GM19328 (cell line): ENCODE measurements around the gene ANGPTL1.

ENCODE experiments used
- ATAC-seq: cut with Tn5 transposase; IDR thresholded peaks from one replicate; pipeline ENCODE4 v1.9.1; 2021; ENCODE audit warnings: mild to moderate bottlenecking, moderate library complexity; ENCODE audit not compliant: unreplicated experiment

The ANGPTL1 gene

GRCh38 chr1:178870944-178871343, at the start of gene ANGPTL1:
TSS of gene ANGPTL1 (minus strand) at chr1:178871077. CDS start at chr1:178865776, 5,301 bp downstream.
- no peak for ATAC-seq

DNA sequence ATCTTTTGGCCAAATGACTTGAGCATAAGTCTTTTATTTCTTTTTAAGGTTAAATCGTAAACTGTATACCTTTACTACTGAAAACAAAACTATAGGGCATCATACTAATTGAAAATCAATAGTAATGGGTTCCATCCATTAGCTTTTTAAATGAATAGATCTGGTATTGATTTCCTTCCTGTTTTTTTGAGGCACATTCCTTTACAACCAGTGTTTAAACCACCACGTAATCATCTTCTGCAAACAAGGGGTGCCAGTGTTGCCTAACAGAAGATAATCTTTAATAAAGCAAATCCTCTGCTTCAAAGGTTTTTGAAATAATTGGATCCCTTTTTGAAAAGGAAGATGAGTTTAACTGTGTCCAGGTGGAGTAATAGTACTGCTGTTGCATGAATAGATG, 48.7 kb upstream of the ANGPTL1 start:
- ATAC-seq: no peak

- ATAC-seq: no peak
These were observed 48.1 kb upstream of the ANGPTL1 start for GRCh38 chr1:178918955-178919354.

DNA sequence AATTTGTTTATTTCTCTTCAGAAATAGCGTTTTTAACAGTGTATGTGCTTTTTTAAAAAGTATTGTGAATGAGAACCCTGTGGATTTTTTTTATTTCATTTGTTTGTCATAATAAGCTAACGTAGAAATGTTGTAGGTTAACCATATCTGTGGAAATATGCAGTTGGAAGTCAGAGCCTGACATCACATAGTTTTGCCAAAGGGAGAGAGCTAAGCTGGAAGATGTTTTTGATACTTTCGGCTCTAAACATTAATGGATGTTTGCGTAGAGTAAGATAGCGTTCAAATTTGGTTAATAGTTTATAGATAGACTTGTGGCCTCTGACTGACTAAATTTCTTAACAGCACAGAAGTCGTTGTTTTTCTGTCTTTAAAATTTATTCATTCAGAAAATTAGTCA, 47.4 kb upstream of the ANGPTL1 start:
- ATAC-seq: no peak

DNA sequence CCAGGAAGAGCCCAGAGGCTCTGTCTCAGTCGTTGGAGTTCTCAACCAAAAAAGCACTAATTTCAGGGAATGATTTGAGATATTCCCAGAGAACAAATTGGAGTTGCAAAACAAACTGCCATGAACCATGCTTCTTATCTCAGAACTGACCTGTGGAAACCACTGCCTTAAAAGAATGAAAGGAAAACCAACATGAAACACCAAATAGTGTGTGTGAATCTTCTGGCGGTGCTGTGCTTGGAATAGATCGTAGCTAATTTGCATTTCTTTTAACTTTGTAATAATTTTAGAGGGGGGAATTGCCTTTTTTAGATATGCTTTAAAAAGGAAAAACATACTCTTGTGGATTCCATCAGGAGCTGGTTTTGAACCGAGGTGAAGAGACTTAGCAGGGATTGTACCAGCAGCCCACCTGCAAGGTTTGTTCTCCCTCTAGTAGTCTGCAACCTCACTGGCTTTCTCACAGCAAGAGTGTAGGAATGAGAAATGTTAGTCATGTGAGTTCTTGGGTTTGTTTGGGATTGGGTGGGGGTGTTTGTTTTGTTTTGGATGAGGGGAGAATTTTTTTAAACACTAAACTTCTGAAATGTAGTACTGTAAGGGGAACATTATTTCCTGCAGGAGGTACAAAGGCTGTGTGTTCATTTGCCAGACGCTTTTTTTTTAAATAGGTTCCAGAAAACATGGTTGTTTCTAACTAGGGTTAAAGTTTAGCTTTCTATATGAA, 45.7 kb upstream of the ANGPTL1 start:
- ATAC-seq: no peak

GRCh38 chr1:178912597-178912996, 41.7 kb upstream of the ANGPTL1 start:
- no peak for ATAC-seq

- ATAC-seq: no peak
These were observed 39.1 kb upstream of the ANGPTL1 start for GRCh38 chr1:178910023-178910422.

GRCh38 chr1:178908358-178908757, 37.5 kb upstream of the ANGPTL1 start:
- no peak for ATAC-seq

- ATAC-seq: no peak
These were observed 30.7 kb upstream of the ANGPTL1 start for GRCh38 chr1:178901482-178902125.

DNA sequence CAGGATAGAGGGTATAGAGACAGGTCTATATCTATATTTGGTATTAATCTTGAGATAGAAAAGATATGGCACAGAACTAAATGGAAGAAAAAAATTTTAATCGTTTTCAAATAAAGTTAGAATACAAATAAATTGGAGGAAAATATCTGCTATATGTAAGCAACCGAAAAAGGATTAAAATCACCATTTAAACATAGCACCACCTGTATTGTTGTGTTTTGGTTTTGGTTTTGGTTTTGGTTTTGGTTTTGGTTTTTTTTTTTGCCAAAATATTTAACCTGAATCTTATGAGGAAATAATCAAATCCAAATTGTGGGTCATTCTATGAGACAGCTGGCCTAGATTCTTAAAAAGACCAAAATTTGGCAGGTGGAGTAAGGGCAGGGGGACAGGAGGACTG, 28.5 kb upstream of the ANGPTL1 start:
- no peak for ATAC-seq

DNA sequence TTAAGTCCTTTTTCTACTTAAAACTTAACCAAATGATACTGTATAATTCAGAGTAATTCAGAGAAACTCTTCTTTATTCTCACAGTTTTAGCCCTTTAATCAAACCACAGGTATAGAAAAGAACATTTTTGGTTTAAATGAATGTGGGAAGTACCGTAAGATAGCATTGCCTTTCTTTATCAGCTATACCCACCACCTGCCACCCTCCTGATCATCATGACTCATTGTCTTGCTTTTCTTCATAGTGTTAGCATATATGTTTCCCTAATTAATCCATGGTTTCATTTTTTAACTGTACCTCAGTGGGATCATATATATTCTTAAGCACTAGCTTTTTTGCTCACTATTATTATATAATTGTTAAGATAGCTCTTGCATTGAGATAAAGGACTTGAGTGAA, 27.5 kb upstream of the ANGPTL1 start:
- ATAC-seq: no peak

- ATAC-seq: no peak
These were observed 25.1 kb upstream of the ANGPTL1 start for GRCh38 chr1:178895928-178896327.

- ATAC-seq: no peak
These were observed 15.7 kb upstream of the ANGPTL1 start for GRCh38 chr1:178886551-178886950.

- no peak for ATAC-seq
These were observed 15.0 kb upstream of the ANGPTL1 start for GRCh38 chr1:178885869-178886268.

DNA sequence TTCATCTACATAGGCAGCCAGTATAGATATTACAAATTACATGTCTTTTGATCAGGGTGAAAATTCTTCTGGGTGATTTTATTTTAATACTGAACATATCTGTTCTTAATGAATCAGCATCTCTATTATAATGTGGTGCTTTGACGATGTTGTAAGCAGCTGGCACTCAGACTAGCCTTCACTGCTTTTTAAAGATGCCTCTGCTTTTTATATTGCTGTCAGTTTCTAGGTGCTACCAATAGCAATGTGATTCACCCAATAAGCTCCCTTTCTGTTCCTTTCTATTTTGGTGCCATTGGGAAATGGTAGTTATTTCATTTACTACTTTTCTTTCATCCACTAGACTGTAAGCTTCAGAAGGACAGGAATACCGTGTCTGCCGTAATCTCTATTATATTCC, 11.1 kb upstream of the ANGPTL1 start:
- no peak for ATAC-seq

DNA sequence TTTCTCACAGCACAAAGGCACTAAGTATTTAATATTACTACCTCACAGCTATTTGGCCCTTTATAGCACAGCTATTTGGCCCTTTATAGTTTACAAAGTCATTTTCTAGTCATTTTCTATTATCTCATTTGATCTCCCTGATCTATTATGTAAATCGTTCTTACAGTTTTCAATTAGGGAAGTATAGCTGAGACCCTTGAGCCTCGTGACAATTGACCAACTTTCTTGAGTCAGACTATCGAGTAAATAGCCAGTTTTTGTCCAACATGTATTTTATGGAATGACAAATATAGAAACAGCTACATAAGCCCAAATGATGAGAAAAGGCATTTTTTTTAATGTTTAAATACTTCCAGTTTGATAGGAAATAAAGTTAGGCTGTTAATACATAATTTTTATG, 7.0 kb upstream of the ANGPTL1 start:
- ATAC-seq: no peak

- no peak for ATAC-seq
These were observed 5.1 kb upstream of the ANGPTL1 start for GRCh38 chr1:178875936-178876335.

DNA sequence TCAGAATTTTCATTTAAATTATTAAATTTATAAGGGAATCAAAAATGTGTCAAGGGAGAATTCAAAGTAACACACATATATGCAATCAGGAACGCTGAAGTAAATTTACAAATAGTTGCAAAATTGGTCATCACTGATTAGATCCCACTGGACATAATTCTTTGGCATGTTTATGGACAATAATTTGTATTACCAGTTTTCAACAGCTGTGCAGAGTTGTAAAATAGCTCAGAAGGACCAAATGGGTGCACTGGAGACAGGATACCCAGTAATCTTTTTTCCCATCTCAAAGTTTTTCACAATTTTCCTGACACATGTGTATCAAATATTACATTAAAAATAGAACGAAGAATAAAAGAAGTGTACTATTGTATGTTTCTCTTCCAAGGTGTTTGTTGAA, 4.1 kb upstream of the ANGPTL1 start:
- ATAC-seq: no peak

GRCh38 chr1:178871551-178872320, 859 bp upstream of the ANGPTL1 start:
- ATAC-seq: no peak

DNA sequence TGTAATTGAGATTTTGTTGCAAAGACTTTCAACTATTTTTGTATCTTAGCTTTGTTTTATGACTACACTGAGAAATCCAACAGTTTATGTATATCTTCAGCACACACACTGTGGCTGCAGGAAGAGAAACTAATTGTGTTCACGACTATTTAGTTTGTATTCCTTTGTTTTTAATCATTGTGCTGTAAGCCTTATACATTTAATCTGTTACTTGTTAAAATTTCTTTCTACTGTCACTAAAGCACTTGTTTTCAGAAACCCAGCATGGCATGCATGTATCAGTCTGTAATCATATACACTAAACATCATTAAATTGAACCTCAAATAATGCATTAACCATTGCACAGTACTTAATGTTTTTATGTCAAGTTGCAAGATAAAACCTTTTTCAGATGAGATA, 656 bp downstream of the ANGPTL1 start:
- ATAC-seq: no peak

GRCh38 chr1:178869119-178869697, 1.7 kb downstream of the ANGPTL1 start:
- no peak for ATAC-seq

DNA sequence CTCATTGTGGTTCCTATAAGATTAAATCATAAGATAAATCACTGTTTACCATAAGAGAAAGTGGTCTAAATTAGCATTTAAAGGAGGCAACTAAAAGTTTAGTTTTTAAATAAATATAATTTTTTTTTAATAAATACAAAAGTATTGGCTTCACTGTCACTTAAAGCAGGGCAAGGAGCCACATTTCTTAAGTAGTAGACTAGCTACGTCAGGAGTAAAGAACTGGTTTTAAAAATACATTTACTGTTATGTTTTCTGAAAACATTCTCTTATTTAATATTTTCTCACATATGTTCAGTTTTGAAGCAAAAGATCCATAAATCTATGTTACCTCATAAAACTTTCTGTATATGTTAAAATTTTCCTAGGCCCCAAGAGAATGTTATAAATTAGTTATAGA, 2.2 kb downstream of the ANGPTL1 start:
- no peak for ATAC-seq
